Activated T-cell treated with anti-CD3 and anti-CD28 coated beads, Interleukin-2, amount 50 U/mL, for 1 hour (primary cell): ENCODE measurements around the gene SPECC1.
"Not testable (repeated sequence)": the region's sequence is repeated elsewhere in the genome, so short reads cannot be mapped to it uniquely, and the experiment has no call there.

Source experiments
- DNase-seq: peaks from one replicate; pipeline ENCODE4 v3.0.0-alpha.2; 2020

The SPECC1 gene

GRCh38 chr17:20097330-20097729 lies 88.2 kb downstream of the SPECC1 start:
- no peak for DNase-seq

GRCh38 chr17:20098314-20098713 lies 89.2 kb downstream of the SPECC1 start:
- no peak for DNase-seq

- DNase-seq, result not testable (repeated sequence)
These were observed 91.6 kb downstream of the SPECC1 start for GRCh38 chr17:20100806-20101205.

GRCh38 chr17:20103454-20104446 lies 94.6 kb downstream of the SPECC1 start:
- no peak for DNase-seq

- no peak for DNase-seq
These were observed 96.6 kb downstream of the SPECC1 start for GRCh38 chr17:20105539-20106280.

- DNase-seq, result not testable (repeated sequence)
These were observed 97.3 kb downstream of the SPECC1 start for GRCh38 chr17:20106446-20106845.

- DNase-seq, result no peak
These were observed 99.9 kb downstream of the SPECC1 start for GRCh38 chr17:20109076-20109475.

- DNase-seq, result no peak
These were observed 102.4 kb downstream of the SPECC1 start for GRCh38 chr17:20111538-20111937.

GRCh38 chr17:20114466-20114865 lies 105.3 kb downstream of the SPECC1 start:
- no peak for DNase-seq

GRCh38 chr17:20116683-20117309 lies 107.6 kb downstream of the SPECC1 start:
- DNase-seq, result peak; percentile 40

- DNase-seq, result no peak
These were observed 109.1 kb downstream of the SPECC1 start for GRCh38 chr17:20118280-20118679.

GRCh38 chr17:20120836-20121235 lies 111.7 kb downstream of the SPECC1 start:
- no peak for DNase-seq

- DNase-seq, result peak; percentile 71
These were observed 112.4 kb downstream of the SPECC1 start for GRCh38 chr17:20121359-20122253.

GRCh38 chr17:20122254-20122879 lies 113.2 kb downstream of the SPECC1 start:
- no peak for DNase-seq

- DNase-seq, result no peak
These were observed 114.0 kb downstream of the SPECC1 start for GRCh38 chr17:20123209-20123608.

- DNase-seq, result no peak
These were observed 116.6 kb downstream of the SPECC1 start for GRCh38 chr17:20125724-20126123.

- no peak for DNase-seq
These were observed 118.3 kb downstream of the SPECC1 start for GRCh38 chr17:20127360-20128035.

GRCh38 chr17:20128036-20128667 lies 119.0 kb downstream of the SPECC1 start:
- no peak for DNase-seq

- no peak for DNase-seq
These were observed 124.4 kb downstream of the SPECC1 start for GRCh38 chr17:20133517-20133916.

GRCh38 chr17:20141198-20141972 lies 132.2 kb downstream of the SPECC1 start:
- no peak for DNase-seq
